Upper lobe of left lung (tissue), 4 donors: Measurements from ENCODE around the gene IFTAP.

Source experiments
- CTCF ChIP-seq, 6 experiments: fragments of 450-650 bp in 4 of 6; fragments of 200-600 bp in 2 of 6; sonication (generic) in 2 of 6; IDR thresholded peaks; one replicate each; pipeline ENCODE4 v1.5.1; 2016 to 2019; ENCODE audit warnings: antibody characterized with exemption in 6 of 6
- POLR2A ChIP-seq, 4 donors: fragments of 450-650 bp; IDR thresholded peaks; one replicate each; pipeline ENCODE4 v1.5.1; 2016 to 2017; ENCODE audit warnings: antibody characterized with exemption in 4 of 4, mild to moderate bottlenecking in 2 of 4

- TF ChIP-seq CTCF (IDR thresholded peaks at IDR 0.05) (no peak), POLR2A (IDR thresholded peaks at IDR 0.05) (no peak)
Measured at GRCh38 chr11:36635066-36635862, 41.0 kb downstream of the IFTAP start.
